HCT116 (cell line): ENCODE results near the gene TLE6. TPM values are rescaled to one million over a fixed set of nuclear protein-coding genes. Genes with fewer than 3 reads are reported as not detected.

ENCODE experiments used
- ATAC-seq: fragments of 200-7000 bp; cut with Tn5 transposase; 2 replicates; pipeline ENCODE4 v1.9.1; 2020; ENCODE audit warnings: mild to moderate bottlenecking, moderate library complexity
- BruUV-seq: library from RNA; stranded (reverse); fragments of 400-500 nt; replicated peaks from 2 replicates; lab custom pipeline; 2021; lab: Mats Ljungman, UMichigan
- CTCF ChIA-PET: fragments of 300-600 bp; sonication (Branson Sonifier 250); formaldehyde crosslinking; loops from one replicate; lab custom pipeline; 2021; ENCODE audit warnings: antibody characterized with exemption; lab: Charles Lee
- POLR2A ChIA-PET: fragments of 300-600, 350-600 bp; sonication (Branson Sonifier 250); formaldehyde crosslinking; loops from one replicate; lab custom pipeline; 2021; ENCODE audit warnings: antibody characterized with exemption; lab: Charles Lee
- RAD21 ChIA-PET, 2 experiments: fragments of 300-600 bp; sonication (Branson Sonifier 250); formaldehyde crosslinking; loops; one replicate each; lab custom pipeline; 2023; ENCODE audit warnings: low total read pairs in 2 of 2; ENCODE audit not compliant: uncharacterized antibody in 2 of 2, unreplicated experiment in 2 of 2, low non-redundant PET in 1 of 2; lab: Charles Lee
- DNase-seq: peaks from one replicate; pipeline ENCODE4 v3.0.0-alpha.2; 2010; ENCODE audit warnings: low read depth, low spot score
- H2AFZ ChIP-seq: fragments of 200-600 bp; shearing (Covaris generic), sonication (generic); 2 replicates; pipeline ENCODE4 v1.6.1; 2017; ENCODE audit warnings: low read depth, mixed run types, mixed read lengths, antibody characterized with exemption, low read length; ENCODE audit not compliant: poor library complexity, severe bottlenecking
- H3K27ac ChIP-seq: 2 replicates; pipeline ENCODE4 v1.5.1; 2012; ENCODE audit warnings: low read depth, low read length
- H3K27me3 ChIP-seq: fragments of 200-600 bp; sonication (generic); 2 replicates; pipeline ENCODE4 v1.6.1; 2016; ENCODE audit warnings: mixed run types, low read length, mixed read lengths; ENCODE audit not compliant: insufficient read depth
- H3K36me3 ChIP-seq, 2 experiments: fragments of 200-500 bp in 1 of 2; fragments of 200-600 bp in 1 of 2; sonication (Bioruptor generic) in 1 of 2; sonication (generic) in 1 of 2; 2 replicates each; pipeline versions ENCODE4 v1.5.1 to v1.6.1; 2014 to 2016; ENCODE audit warnings: low read length in 2 of 2, inconsistent platforms in 1 of 2, mixed read lengths in 1 of 2, mixed run types in 1 of 2; ENCODE audit not compliant: insufficient read depth in 2 of 2, control insufficient read depth in 1 of 2
- H3K4me1 ChIP-seq, 2 experiments: fragments of 200-600 bp in 1 of 2; sonication (generic) in 1 of 2; 2 replicates each; pipeline versions ENCODE4 v1.5.1 to v1.6.1; 2012 to 2017; ENCODE audit warnings: low read length in 2 of 2, inconsistent platforms in 1 of 2, mild to moderate bottlenecking in 1 of 2, mixed read lengths in 1 of 2, mixed run types in 1 of 2, moderate library complexity in 1 of 2; ENCODE audit not compliant: insufficient read depth in 2 of 2, control insufficient read depth in 1 of 2
- H3K4me2 ChIP-seq: fragments of 200-600 bp; sonication (generic); 2 replicates; pipeline ENCODE4 v1.6.1; 2017; ENCODE audit warnings: mixed run types, low read length, mixed read lengths
- H3K4me3 ChIP-seq, 2 experiments: fragments of 200-600 bp in 1 of 2; sonication (generic) in 1 of 2; replicated peaks in 1 of 2; 2 replicates each; pipeline ENCODE4 v1.5.1; 2011 to 2016; ENCODE audit warnings: low read length in 2 of 2, control low read depth in 1 of 2, low read depth in 1 of 2, mild to moderate bottlenecking in 1 of 2, mixed read lengths in 1 of 2, mixed run types in 1 of 2
- H3K79me2 ChIP-seq: fragments of 200-600 bp; sonication (generic); 2 replicates; pipeline ENCODE4 v1.6.1; 2017; ENCODE audit warnings: mild to moderate bottlenecking, mixed run types, low read length, moderate library complexity, mixed read lengths; ENCODE audit not compliant: insufficient read depth
- H3K9ac ChIP-seq: fragments of 200-600 bp; sonication (generic); 2 replicates; pipeline ENCODE4 v1.6.1; 2016; ENCODE audit warnings: low read length, mixed read lengths
- H3K9me2 ChIP-seq: fragments of 200-600 bp; sonication (generic), shearing (Covaris generic); 2 replicates; pipeline ENCODE4 v1.6.1; 2017; ENCODE audit warnings: mixed run types, mild to moderate bottlenecking, moderate library complexity; ENCODE audit not compliant: insufficient read depth
- H3K9me3 ChIP-seq, 2 experiments: fragments of 200-500 bp in 1 of 2; fragments of 200-600 bp in 1 of 2; sonication (Bioruptor generic) in 1 of 2; sonication (generic) in 1 of 2; 2 replicates each; pipeline ENCODE4 v1.6.1; 2014 to 2017; ENCODE audit warnings: low read length in 2 of 2, mixed read lengths in 2 of 2, inconsistent platforms in 1 of 2, low read depth in 1 of 2, mild to moderate bottlenecking in 1 of 2, mixed run types in 1 of 2, moderate library complexity in 1 of 2; ENCODE audit not compliant: control insufficient read depth in 1 of 2, insufficient read depth in 1 of 2
- H4K20me1 ChIP-seq: fragments of 200-600 bp; sonication (generic), shearing (Covaris generic); 2 replicates; pipeline ENCODE4 v1.6.1; 2017; ENCODE audit warnings: mixed run types, mild to moderate bottlenecking, moderate library complexity; ENCODE audit not compliant: insufficient read depth
- EGR1 ChIP-seq: IDR thresholded peaks from 2 replicates; pipeline ENCODE4 v1.6.1; 2012; ENCODE audit warnings: low read depth
- ELF1 ChIP-seq: IDR thresholded peaks from 2 replicates; pipeline ENCODE4 v1.6.1; 2012; ENCODE audit warnings: low read depth, borderline replicate concordance
- EZH2 ChIP-seq: fragments of 200-600 bp; sonication (generic); IDR thresholded peaks from 2 replicates; pipeline ENCODE4 v1.6.1; 2017; ENCODE audit warnings: antibody characterized with exemption, mixed run types
- EZH2phosphoT487 ChIP-seq: fragments of 200-600 bp; IDR thresholded peaks from 2 replicates; pipeline ENCODE4 v1.6.1; 2018; ENCODE audit warnings: antibody characterized with exemption, borderline replicate concordance
- FOSL1 ChIP-seq: IDR thresholded peaks from 2 replicates; pipeline ENCODE4 v1.6.1; 2012; ENCODE audit warnings: low read depth
- JUND ChIP-seq: IDR thresholded peaks from 2 replicates; pipeline ENCODE4 v1.6.1; 2012
- MAX ChIP-seq: IDR thresholded peaks from 2 replicates; pipeline ENCODE4 v1.6.1; 2012
- POLR2A ChIP-seq: IDR thresholded peaks from 2 replicates; pipeline ENCODE4 v1.7.0; 2011; ENCODE audit warnings: borderline replicate concordance; ENCODE audit not compliant: insufficient read depth, insufficient read length; ENCODE audit errors: extremely low read depth
- POLR2AphosphoS5 ChIP-seq: IDR thresholded peaks from 2 replicates; pipeline ENCODE4 v1.6.1; 2011; ENCODE audit warnings: mild to moderate bottlenecking, low read depth, low read length, moderate library complexity
- RAD21 ChIP-seq: IDR thresholded peaks from 2 replicates; pipeline ENCODE4 v1.6.1; 2012; ENCODE audit warnings: low read depth, mild to moderate bottlenecking
- REST ChIP-seq: IDR thresholded peaks from 2 replicates; pipeline ENCODE4 v1.6.1; 2012; ENCODE audit warnings: low read depth
- SIN3A ChIP-seq: IDR thresholded peaks from 2 replicates; pipeline ENCODE4 v1.6.1; 2012; ENCODE audit warnings: low read depth
- SRF ChIP-seq: IDR thresholded peaks from 2 replicates; pipeline ENCODE4 v1.6.1; 2012; ENCODE audit warnings: low read depth
- TCF7L2 ChIP-seq: IDR thresholded peaks from 2 replicates; pipeline ENCODE4 v1.7.0; 2011; ENCODE audit warnings: borderline replicate concordance, inconsistent platforms; ENCODE audit not compliant: insufficient read depth, insufficient read length; ENCODE audit errors: extremely low read depth
- YY1 ChIP-seq: IDR thresholded peaks from 2 replicates; pipeline ENCODE4 v1.6.1; 2011; ENCODE audit warnings: low read length, low read depth, moderate library complexity, mild to moderate bottlenecking; ENCODE audit not compliant: insufficient replicate concordance; ENCODE audit errors: extremely low read depth
- ZFX ChIP-seq: fragments of 450-650 bp; IDR thresholded peaks from 2 replicates; pipeline ENCODE4 v1.6.1; 2017
- ZNF274 ChIP-seq: fragments of 200-500 bp; sonication (Bioruptor generic); IDR thresholded peaks from 2 replicates; pipeline ENCODE4 v1.6.1; 2014; ENCODE audit warnings: mild to moderate bottlenecking, low read depth, low read length, inconsistent platforms
- intact Hi-C: fragments of 100-400 bp; cut with micrococcal nuclease; formaldehyde crosslinking; loops from 2 replicates; pipeline ENCODE4 v1.10.0; 2022
- total RNA-seq: library from RNA; stranded (reverse); gene quantifications from one replicate; pipeline ENCODE4 v1.2.1, GENCODE V29; 2021; ENCODE audit not compliant: unreplicated experiment
- TF ChIP-seq, protein P1 (sequence below): IDR thresholded peaks from 2 replicates; pipeline ENCODE4 v1.6.1; 2011; ENCODE audit warnings: mild to moderate bottlenecking, low read length, moderate library complexity; ENCODE audit not compliant: insufficient replicate concordance; ENCODE audit errors: extremely low read depth
- TF ChIP-seq, protein P2 (sequence below), 3 experiments: fragments of 200-600 bp in 1 of 3; sonication (generic) in 1 of 3; IDR thresholded peaks in 2 of 3; conservative IDR thresholded peaks in 1 of 3; 2 replicates each; pipeline ENCODE4 v1.5.1; 2012 to 2017; ENCODE audit warnings: low read depth in 2 of 3, low read length in 2 of 3, antibody characterized with exemption in 1 of 3, borderline replicate concordance in 1 of 3, control low read depth in 1 of 3, mild to moderate bottlenecking in 1 of 3, mixed read lengths in 1 of 3, mixed run types in 1 of 3, moderate library complexity in 1 of 3; ENCODE audit not compliant: insufficient read depth in 1 of 3

Gene TLE6
- total RNA-seq, 1 experiment from 2014 or later = 10.9 TPM

DNA sequence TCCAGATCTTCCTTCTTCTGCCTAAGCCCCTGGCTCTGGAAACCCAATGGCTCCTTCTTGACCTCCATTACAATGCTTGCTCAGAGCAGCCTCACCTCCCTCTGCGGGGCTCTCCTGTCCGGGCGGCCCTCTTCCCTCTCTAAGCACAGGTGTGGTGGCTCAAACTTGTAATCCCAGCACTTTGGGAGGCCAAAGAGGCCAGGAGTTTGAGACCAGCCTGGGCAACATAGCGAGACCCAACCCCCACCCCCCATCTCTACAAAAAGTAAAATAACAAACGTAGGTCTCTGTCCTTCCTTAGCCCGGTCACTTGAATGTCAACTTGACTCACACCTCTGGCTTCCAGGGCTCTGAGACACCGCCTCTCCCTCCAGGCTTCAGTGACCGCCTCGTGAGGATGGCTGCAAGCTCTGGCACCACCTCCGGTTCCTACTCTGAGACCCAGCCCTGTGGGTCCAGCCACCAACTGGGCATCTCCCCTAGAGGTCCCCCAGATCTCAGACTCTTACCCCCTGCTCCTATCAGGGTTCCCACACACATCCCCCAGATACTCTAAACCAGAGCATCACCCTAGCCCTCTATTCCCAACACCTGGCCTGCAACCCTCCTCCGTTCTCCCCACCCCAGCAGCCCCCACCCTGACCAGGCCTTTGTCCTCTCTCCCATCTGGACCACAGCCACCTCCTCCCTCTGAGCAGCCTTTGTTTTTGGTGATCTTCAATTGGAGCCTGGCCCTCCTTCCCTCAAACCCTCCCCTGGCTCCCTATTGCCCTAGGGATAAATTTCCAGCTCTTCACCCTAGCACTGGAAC is 56.4 kb downstream of the TLE6 start:
- no peaks in the 10 kb centered on the region for H3K36me3 ChIP-seq
- DNase-seq (no peak), ATAC-seq (no peak)
- H3K4me2 ChIP-seq = peak overlapping the region; percentile 98; the same call in 1 of the 2 replicates
- H2AFZ ChIP-seq = no peak overlapping the region
- ChIA-PET RAD21 (interaction anchor here in 1 of 2 experiments (0.9 kb wide), 1 partner anchor 83 kb away, joined by 3 read pairs; no protein-coding TSS in a partner anchor), POLR2A (no interaction called here), CTCF (no interaction called here)
- H3K9me2 ChIP-seq = no peaks in the 10 kb centered on the region
- intact Hi-C loops = no loop called here
- H3K4me3 ChIP-seq = no peak overlapping the region
- BruUV-seq = no TSS peak
- H3K27me3 ChIP-seq = no peaks in the 10 kb centered on the region; the same call in 1 of the 2 replicates
- H3K27ac ChIP-seq = no peak overlapping the region
- no peaks in the 10 kb centered on the region for H3K9me3 ChIP-seq
- H3K79me2 ChIP-seq = no peaks in the 10 kb centered on the region
- H3K9ac ChIP-seq = no peak overlapping the region
- no peaks in the 10 kb centered on the region for H4K20me1 ChIP-seq
- TF ChIP-seq ZNF274 (no peak), JUND (no peak), SIN3A (no peak), EGR1 (no peak), EZH2 (no peak), REST (no peak), MAX (no peak), SRF (no peak), RAD21 (no peak), POLR2A (no peak), YY1 (no peak), ZFX (no peak), ELF1 (no peak), POLR2AphosphoS5 (no peak), TCF7L2 (no peak), EZH2phosphoT487 (no peak), FOSL1 (no peak)
- TF ChIP-seq, protein P1, sequence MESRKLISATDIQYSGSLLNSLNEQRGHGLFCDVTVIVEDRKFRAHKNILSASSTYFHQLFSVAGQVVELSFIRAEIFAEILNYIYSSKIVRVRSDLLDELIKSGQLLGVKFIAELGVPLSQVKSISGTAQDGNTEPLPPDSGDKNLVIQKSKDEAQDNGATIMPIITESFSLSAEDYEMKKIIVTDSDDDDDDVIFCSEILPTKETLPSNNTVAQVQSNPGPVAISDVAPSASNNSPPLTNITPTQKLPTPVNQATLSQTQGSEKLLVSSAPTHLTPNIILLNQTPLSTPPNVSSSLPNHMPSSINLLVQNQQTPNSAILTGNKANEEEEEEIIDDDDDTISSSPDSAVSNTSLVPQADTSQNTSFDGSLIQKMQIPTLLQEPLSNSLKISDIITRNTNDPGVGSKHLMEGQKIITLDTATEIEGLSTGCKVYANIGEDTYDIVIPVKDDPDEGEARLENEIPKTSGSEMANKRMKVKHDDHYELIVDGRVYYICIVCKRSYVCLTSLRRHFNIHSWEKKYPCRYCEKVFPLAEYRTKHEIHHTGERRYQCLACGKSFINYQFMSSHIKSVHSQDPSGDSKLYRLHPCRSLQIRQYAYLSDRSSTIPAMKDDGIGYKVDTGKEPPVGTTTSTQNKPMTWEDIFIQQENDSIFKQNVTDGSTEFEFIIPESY = no peak
- TF ChIP-seq, protein P2, sequence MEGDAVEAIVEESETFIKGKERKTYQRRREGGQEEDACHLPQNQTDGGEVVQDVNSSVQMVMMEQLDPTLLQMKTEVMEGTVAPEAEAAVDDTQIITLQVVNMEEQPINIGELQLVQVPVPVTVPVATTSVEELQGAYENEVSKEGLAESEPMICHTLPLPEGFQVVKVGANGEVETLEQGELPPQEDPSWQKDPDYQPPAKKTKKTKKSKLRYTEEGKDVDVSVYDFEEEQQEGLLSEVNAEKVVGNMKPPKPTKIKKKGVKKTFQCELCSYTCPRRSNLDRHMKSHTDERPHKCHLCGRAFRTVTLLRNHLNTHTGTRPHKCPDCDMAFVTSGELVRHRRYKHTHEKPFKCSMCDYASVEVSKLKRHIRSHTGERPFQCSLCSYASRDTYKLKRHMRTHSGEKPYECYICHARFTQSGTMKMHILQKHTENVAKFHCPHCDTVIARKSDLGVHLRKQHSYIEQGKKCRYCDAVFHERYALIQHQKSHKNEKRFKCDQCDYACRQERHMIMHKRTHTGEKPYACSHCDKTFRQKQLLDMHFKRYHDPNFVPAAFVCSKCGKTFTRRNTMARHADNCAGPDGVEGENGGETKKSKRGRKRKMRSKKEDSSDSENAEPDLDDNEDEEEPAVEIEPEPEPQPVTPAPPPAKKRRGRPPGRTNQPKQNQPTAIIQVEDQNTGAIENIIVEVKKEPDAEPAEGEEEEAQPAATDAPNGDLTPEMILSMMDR (IDR thresholded peaks at IDR 0.05 in 2 of 3, conservative IDR thresholded peaks at IDR 0.05 in 1 of 3; ENCODE audit: borderline replicate concordance in 1 of 3, insufficient read depth in 1 of 3, low read depth in 2 of 3, low read length in 2 of 3) = no peak
- H3K4me1 ChIP-seq = peaks cover 24 to 60% of the 10 kb centered on the region in 2 experiments
